MCF 10A (cell line): Measurements from ENCODE around the gene GPC3. TPM values are rescaled to one million over a fixed set of nuclear protein-coding genes. Genes with fewer than 3 reads are reported as not detected.

Source experiments
- BruUV-seq: library from RNA; stranded (reverse); fragments of 400-500 nt; replicated peaks from 2 replicates; lab custom pipeline; 2021; lab: Mats Ljungman, UMichigan
- CTCF ChIA-PET: fragments of 300-600 bp; sonication (Branson Sonifier 250); formaldehyde crosslinking; extraction: SDS; loops from one replicate; lab custom pipeline; 2021; ENCODE audit warnings: antibody characterized with exemption, inconsistent platforms; lab: Yijun Ruan, JAX
- POLR2A ChIA-PET: fragments of 300-600, 350-650 bp; sonication (Branson Sonifier 250); formaldehyde crosslinking; extraction: SDS; loops from one replicate; lab custom pipeline; 2020; ENCODE audit warnings: antibody characterized with exemption, inconsistent platforms; lab: Yijun Ruan, JAX
- DNase-seq: peaks from one replicate; pipeline ENCODE4 v3.0.0-alpha.2; 2018; ENCODE audit not compliant: unreplicated experiment
- H3K27ac Mint-ChIP-seq: one replicate; pipeline ENCODE4 v1.8.0; 2022; ENCODE audit warnings: mild to moderate bottlenecking, low read depth, mixed read lengths; ENCODE audit not compliant: unreplicated experiment
- H3K27me3 Mint-ChIP-seq: one replicate; pipeline ENCODE4 v1.8.0; 2022; ENCODE audit warnings: mixed read lengths; ENCODE audit not compliant: insufficient read depth, unreplicated experiment
- H3K36me3 Mint-ChIP-seq: one replicate; pipeline ENCODE4 v1.8.0; 2022; ENCODE audit warnings: mild to moderate bottlenecking, moderate library complexity, mixed read lengths; ENCODE audit not compliant: insufficient read depth, unreplicated experiment
- H3K4me1 Mint-ChIP-seq: one replicate; pipeline ENCODE4 v1.8.0; 2022; ENCODE audit warnings: mixed read lengths; ENCODE audit not compliant: insufficient read depth, unreplicated experiment
- H3K4me3 Mint-ChIP-seq: one replicate; pipeline ENCODE4 v1.8.0; 2022; ENCODE audit warnings: mild to moderate bottlenecking, moderate library complexity, mixed read lengths; ENCODE audit not compliant: unreplicated experiment
- H3K9me3 Mint-ChIP-seq: one replicate; pipeline ENCODE4 v1.8.0; 2022; ENCODE audit warnings: mixed read lengths; ENCODE audit not compliant: unreplicated experiment
- intact Hi-C: fragments of 100-400 bp; cut with micrococcal nuclease; formaldehyde crosslinking; loops from 2 replicates; pipeline ENCODE4 v1.14.1; 2022
- total RNA-seq: library from RNA; stranded (reverse); gene quantifications from 2 replicates; pipeline ENCODE4 v1.2.3, GENCODE V29; 2022
- TF ChIP-seq, protein P1 (sequence below): fragments of 200-600 bp; IDR thresholded peaks from one replicate; pipeline ENCODE4 v1.8.0; 2022; ENCODE audit warnings: antibody characterized with exemption, mild to moderate bottlenecking; ENCODE audit not compliant: unreplicated experiment

GPC3 gene
- total RNA-seq, 1 experiment from 2014 or later = 0.37 TPM

- ChIA-PET POLR2A (interaction anchor here (0.6 kb wide), 1 partner anchor 119 kb away, joined by 4 read pairs; no protein-coding TSS in a partner anchor), CTCF (interaction anchor here (1.0 kb wide), 1 partner anchor 355 kb away, joined by 4 read pairs; no protein-coding TSS in a partner anchor)
- Mint-ChIP-seq H3K27me3 (peaks cover 35% of the 10 kb centered on the region), H3K27ac (no peak overlapping the region), H3K36me3 (no peaks in the 10 kb centered on the region), H3K4me3 (no peak overlapping the region), H3K4me1 (no peaks in the 10 kb centered on the region), H3K9me3 (no peaks in the 10 kb centered on the region)
- no TSS peak for BruUV-seq
- intact Hi-C loops = no loop called here
- DNase-seq = no peak
- TF ChIP-seq, protein P1, sequence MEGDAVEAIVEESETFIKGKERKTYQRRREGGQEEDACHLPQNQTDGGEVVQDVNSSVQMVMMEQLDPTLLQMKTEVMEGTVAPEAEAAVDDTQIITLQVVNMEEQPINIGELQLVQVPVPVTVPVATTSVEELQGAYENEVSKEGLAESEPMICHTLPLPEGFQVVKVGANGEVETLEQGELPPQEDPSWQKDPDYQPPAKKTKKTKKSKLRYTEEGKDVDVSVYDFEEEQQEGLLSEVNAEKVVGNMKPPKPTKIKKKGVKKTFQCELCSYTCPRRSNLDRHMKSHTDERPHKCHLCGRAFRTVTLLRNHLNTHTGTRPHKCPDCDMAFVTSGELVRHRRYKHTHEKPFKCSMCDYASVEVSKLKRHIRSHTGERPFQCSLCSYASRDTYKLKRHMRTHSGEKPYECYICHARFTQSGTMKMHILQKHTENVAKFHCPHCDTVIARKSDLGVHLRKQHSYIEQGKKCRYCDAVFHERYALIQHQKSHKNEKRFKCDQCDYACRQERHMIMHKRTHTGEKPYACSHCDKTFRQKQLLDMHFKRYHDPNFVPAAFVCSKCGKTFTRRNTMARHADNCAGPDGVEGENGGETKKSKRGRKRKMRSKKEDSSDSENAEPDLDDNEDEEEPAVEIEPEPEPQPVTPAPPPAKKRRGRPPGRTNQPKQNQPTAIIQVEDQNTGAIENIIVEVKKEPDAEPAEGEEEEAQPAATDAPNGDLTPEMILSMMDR = no peak
Observed at GRCh38 chrX:133789829-133790228, 195.6 kb downstream of the GPC3 start.

GRCh38 chrX:133786382-133786781 lies 199.0 kb downstream of the GPC3 start:
- Mint-ChIP-seq H3K4me1 (no peaks in the 10 kb centered on the region), H3K9me3 (no peaks in the 10 kb centered on the region), H3K4me3 (no peak overlapping the region), H3K27me3 (peaks cover 54% of the 10 kb centered on the region), H3K36me3 (peaks cover 6% of the 10 kb centered on the region), H3K27ac (no peak overlapping the region)
- ChIA-PET CTCF (interaction anchor here (0.6 to 1.6 kb wide), 6 partner anchors 11 to 358 kb away, joined by 3 to 5 read pairs (median 4); no protein-coding TSS in a partner anchor), POLR2A (no interaction called here)
- BruUV-seq = no TSS peak
- TF ChIP-seq, protein P1 = no peak
- intact Hi-C loops = no loop called here
- DNase-seq = no peak

- ChIA-PET POLR2A (no interaction called here), CTCF (interaction anchor here (1.1 to 2.1 kb wide), 3 partner anchors 9 to 243 kb away, joined by 3 to 10 read pairs (median 6); no protein-coding TSS in a partner anchor)
- TF ChIP-seq, protein P1 = no peak
- Mint-ChIP-seq H3K4me3 (no peak overlapping the region), H3K27ac (no peak overlapping the region), H3K36me3 (peaks cover 6% of the 10 kb centered on the region), H3K27me3 (peaks cover 69% of the 10 kb centered on the region), H3K9me3 (no peaks in the 10 kb centered on the region), H3K4me1 (no peaks in the 10 kb centered on the region)
- DNase-seq = no peak
- intact Hi-C loops = no loop called here
- no TSS peak for BruUV-seq
Observed at GRCh38 chrX:133783274-133783673, 202.1 kb downstream of the GPC3 start.

DNA sequence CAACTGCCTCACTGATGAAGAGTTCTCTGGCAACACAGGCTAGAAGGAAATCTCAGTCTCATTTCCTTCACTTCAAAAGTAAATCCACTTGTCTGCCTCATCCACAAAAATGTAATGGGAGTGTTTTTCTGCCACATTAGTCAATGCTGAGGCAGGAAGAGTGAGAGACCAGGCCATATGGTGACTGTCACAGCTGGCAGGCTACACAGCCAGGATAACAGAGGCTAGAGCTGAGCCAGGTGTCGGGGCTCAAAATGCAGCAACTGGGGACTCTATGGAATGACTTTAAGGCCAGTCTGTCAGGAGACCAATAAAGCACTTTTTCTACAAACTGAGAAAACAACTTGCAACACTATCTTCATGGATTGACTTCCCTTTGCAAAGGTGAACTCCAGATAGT lies 204.2 kb downstream of the GPC3 start:
- no peaks in the 10 kb centered on the region for H3K4me1 Mint-ChIP-seq
- CTCF ChIA-PET = interaction anchor here (0.8 kb wide), 2 partner anchors 13 to 17 kb away, joined by 3 to 5 read pairs; no protein-coding TSS in a partner anchor

More for the DNA sequence above, 204.2 kb downstream of the GPC3 start:
- no TSS peak for BruUV-seq
- intact Hi-C loops = no loop called here
- Mint-ChIP-seq H3K9me3 (no peaks in the 10 kb centered on the region), H3K4me3 (no peak overlapping the region), H3K36me3 (peaks cover 6% of the 10 kb centered on the region), H3K27me3 (peaks cover 90% of the 10 kb centered on the region), H3K27ac (no peak overlapping the region)
- no peak for DNase-seq
- POLR2A ChIA-PET = no interaction called here
- TF ChIP-seq, protein P1 = no peak
